H9 (cell line): ENCODE data around the gene CPXM2. TPM values are rescaled to one million over a fixed set of nuclear protein-coding genes. Genes with fewer than 3 reads are reported as not detected.

Experiments
- DNase-seq: peaks from one replicate; pipeline ENCODE4 v3.0.0-alpha.2; 2017
- H2AFZ ChIP-seq: one replicate; pipeline ENCODE4 v1.6.1; 2013; ENCODE audit warnings: mild to moderate bottlenecking, low read length, control low read depth, moderate library complexity
- H2AK5ac ChIP-seq: 2 replicates; pipeline ENCODE4 v1.6.1; 2013; ENCODE audit warnings: low read length, control low read depth, mixed read lengths; ENCODE audit not compliant: insufficient read length
- H2BK120ac ChIP-seq: one replicate; pipeline ENCODE4 v1.6.1; 2013; ENCODE audit warnings: low read depth, mild to moderate bottlenecking, low read length, control low read depth, inconsistent platforms; ENCODE audit not compliant: poor library complexity, severe bottlenecking
- H2BK12ac ChIP-seq: 2 replicates; pipeline ENCODE4 v1.6.1; 2013; ENCODE audit warnings: low read length, control low read depth, mixed read lengths, low read depth; ENCODE audit not compliant: insufficient read length
- H2BK15ac ChIP-seq: 2 replicates; pipeline ENCODE4 v1.6.1; 2013; ENCODE audit warnings: low read depth, low read length, control low read depth
- H2BK20ac ChIP-seq: one replicate; pipeline ENCODE4 v1.6.1; 2013; ENCODE audit warnings: low read depth, mild to moderate bottlenecking, low read length, control low read depth, inconsistent platforms; ENCODE audit not compliant: poor library complexity, severe bottlenecking
- H2BK5ac ChIP-seq: 2 replicates; pipeline ENCODE4 v1.6.1; 2013; ENCODE audit warnings: low read length, control low read depth, mixed read lengths; ENCODE audit not compliant: insufficient read length
- H3K14ac ChIP-seq: 2 replicates; pipeline ENCODE4 v1.6.1; 2013; ENCODE audit warnings: low read length, control low read depth; ENCODE audit not compliant: insufficient read depth
- H3K18ac ChIP-seq: 2 replicates; pipeline ENCODE4 v1.6.1; 2013; ENCODE audit warnings: low read depth, mild to moderate bottlenecking, mixed read lengths, low read length, control low read depth; ENCODE audit not compliant: insufficient read length
- H3K23ac ChIP-seq: 2 replicates; pipeline ENCODE4 v1.6.1; 2013; ENCODE audit warnings: low read length, control low read depth, mixed read lengths, low read depth; ENCODE audit not compliant: insufficient read length
- H3K23me2 ChIP-seq: 2 replicates; pipeline ENCODE4 v1.6.1; 2013; ENCODE audit warnings: low read depth, mild to moderate bottlenecking, mixed read lengths, low read length, control low read depth; ENCODE audit not compliant: insufficient read length, poor library complexity, severe bottlenecking
- H3K27ac ChIP-seq: 2 replicates; pipeline ENCODE4 v1.5.1; 2013; ENCODE audit warnings: low read length, control low read depth, mixed read lengths, low read depth; ENCODE audit not compliant: insufficient read length
- H3K27me3 ChIP-seq: 2 replicates; pipeline ENCODE4 v1.6.1; 2013; ENCODE audit warnings: low read length, control low read depth, inconsistent platforms; ENCODE audit not compliant: insufficient read depth
- H3K4ac ChIP-seq: 2 replicates; pipeline ENCODE4 v1.6.1; 2013; ENCODE audit warnings: low read depth, mild to moderate bottlenecking, control low read depth, inconsistent platforms, low read length, moderate library complexity
- H3K4me1 ChIP-seq: 2 replicates; pipeline ENCODE4 v1.6.1; 2013; ENCODE audit warnings: low read length, control low read depth, inconsistent platforms; ENCODE audit not compliant: insufficient read depth
- H3K4me2 ChIP-seq: 2 replicates; pipeline ENCODE4 v1.6.1; 2013; ENCODE audit warnings: low read length, control low read depth, mixed read lengths; ENCODE audit not compliant: insufficient read length, insufficient read depth
- H3K56ac ChIP-seq: 2 replicates; pipeline ENCODE4 v1.6.1; 2013; ENCODE audit warnings: low read depth, mild to moderate bottlenecking, mixed read lengths, low read length, control low read depth; ENCODE audit not compliant: insufficient read length
- H3K79me1 ChIP-seq: 2 replicates; pipeline ENCODE4 v1.6.1; 2013; ENCODE audit warnings: low read depth, mild to moderate bottlenecking, moderate library complexity, low read length, control low read depth, inconsistent platforms; ENCODE audit not compliant: insufficient read depth, poor library complexity, severe bottlenecking
- H3K79me2 ChIP-seq: 2 replicates; pipeline ENCODE4 v1.6.1; 2013; ENCODE audit warnings: low read length, control low read depth, inconsistent platforms; ENCODE audit not compliant: insufficient read depth
- H3K9ac ChIP-seq: 2 replicates; pipeline ENCODE4 v1.6.1; 2013; ENCODE audit warnings: low read length, control low read depth, mixed read lengths; ENCODE audit not compliant: insufficient read length; ENCODE audit errors: extremely low read depth
- H3K9me3 ChIP-seq: one replicate; pipeline ENCODE4 v1.6.1; 2013; ENCODE audit warnings: low read depth, low read length, inconsistent platforms; ENCODE audit not compliant: control insufficient read depth
- H3T11ph ChIP-seq: one replicate; pipeline ENCODE4 v1.6.1; 2013; ENCODE audit warnings: mild to moderate bottlenecking, low read length, control low read depth, inconsistent platforms
- H4K20me1 ChIP-seq: one replicate; pipeline ENCODE4 v1.6.1; 2013; ENCODE audit not compliant: control insufficient read depth, insufficient read length, insufficient read depth
- H4K5ac ChIP-seq: 2 replicates; pipeline ENCODE4 v1.6.1; 2013; ENCODE audit warnings: low read depth, mild to moderate bottlenecking, mixed read lengths, low read length, control low read depth; ENCODE audit not compliant: insufficient read length
- H4K8ac ChIP-seq: replicated peaks from 2 replicates; pipeline ENCODE4 v1.6.1; 2013; ENCODE audit warnings: low read length, control low read depth, mixed read lengths, low read depth; ENCODE audit not compliant: insufficient read length
- H4K91ac ChIP-seq: 2 replicates; pipeline ENCODE4 v1.6.1; 2013; ENCODE audit warnings: low read depth, mild to moderate bottlenecking, moderate library complexity, mixed read lengths, low read length, control low read depth; ENCODE audit not compliant: insufficient read length
- H3K27ac Mint-ChIP-seq, 3 experiments: 2 replicates in 2 of 3; 3 replicates in 1 of 3; pipeline ENCODE4 v1.8.0; 2020 to 2021; ENCODE audit warnings: mixed read lengths in 3 of 3, mild to moderate bottlenecking in 1 of 3, moderate library complexity in 1 of 3
- H3K27me3 Mint-ChIP-seq: 2 replicates; pipeline ENCODE4 v1.8.0; 2021; ENCODE audit warnings: low read depth, mild to moderate bottlenecking, moderate library complexity, mixed read lengths
- H3K36me3 Mint-ChIP-seq, 3 experiments: 2 replicates in 2 of 3; 3 replicates in 1 of 3; pipeline ENCODE4 v1.8.0; 2020 to 2021; ENCODE audit warnings: low read depth in 3 of 3, mixed read lengths in 3 of 3; ENCODE audit not compliant: insufficient read depth in 1 of 3
- H3K4me1 Mint-ChIP-seq, 2 experiments: 2 replicates each; pipeline ENCODE4 v1.8.0; 2020; ENCODE audit warnings: mixed read lengths in 2 of 2
- H3K4me3 Mint-ChIP-seq, 2 experiments: 2 replicates in 1 of 2; 3 replicates in 1 of 2; pipeline ENCODE4 v1.8.0; 2020 to 2021; ENCODE audit warnings: mild to moderate bottlenecking in 2 of 2, mixed read lengths in 2 of 2, moderate library complexity in 1 of 2
- H3K9me3 Mint-ChIP-seq, 2 experiments: 2 replicates in 1 of 2; 3 replicates in 1 of 2; pipeline ENCODE4 v1.8.0; 2020; ENCODE audit warnings: mild to moderate bottlenecking in 2 of 2, mixed read lengths in 2 of 2, moderate library complexity in 1 of 2
- WGBS: extraction: QIAGEN DNeasy Blood & Tissue Kit; methylation state at CpG from one replicate; pipeline ENCODE4 v1.1.7; 2013; ENCODE audit warnings: missing lambda C conversion rate, low lambda C conversion rate, mixed read lengths; ENCODE audit not compliant: insufficient read length; ENCODE audit errors: extremely low coverage; 5-methylcytosine and 5-hydroxymethylcytosine counted together
- total RNA-seq: library from RNA; stranded (reverse); gene quantifications from 2 replicates; pipeline ENCODE4 v1.2.1, GENCODE V29; 2021
- TF ChIP-seq, protein P1 (sequence below): fragments of 200-600 bp; sonication (generic); conservative IDR thresholded peaks from 3 replicates; pipeline ENCODE4 v1.8.0; 2021; ENCODE audit warnings: antibody characterized with exemption, mild to moderate bottlenecking

CPXM2 gene
- total RNA-seq, 1 experiment from 2014 or later = 1.7 TPM

DNA sequence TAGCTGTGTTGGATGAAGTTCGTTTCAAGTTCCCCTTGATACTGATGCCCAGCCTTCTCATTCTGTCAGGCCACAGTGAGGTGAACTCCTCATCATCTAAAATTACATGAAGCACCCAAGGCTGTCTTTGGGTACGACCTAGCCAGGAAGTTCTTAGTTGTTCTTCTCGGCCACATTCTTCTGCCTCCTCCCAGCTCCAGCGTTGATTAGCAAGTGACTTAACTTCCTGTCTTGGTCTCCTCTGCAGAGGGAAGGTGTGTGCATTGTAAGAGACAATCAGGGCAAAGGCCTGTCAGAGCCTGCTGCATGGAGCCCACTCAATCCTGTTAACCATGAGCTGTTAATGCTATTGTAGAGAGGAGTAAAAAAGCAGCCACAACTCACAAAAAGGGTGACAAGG, 43.2 kb upstream of the CPXM2 start:
- Histone ChIP-seq H3K4me1 (no peaks in the 10 kb centered on the region), H2BK5ac (no peak overlapping the region), H3K4ac (no peak overlapping the region), H3K56ac (no peak overlapping the region), H3K23me2 (no peaks in the 10 kb centered on the region), H3K14ac (no peak overlapping the region), H3K4me2 (no peak overlapping the region), H2BK20ac (no peak overlapping the region), H2AK5ac (no peak overlapping the region), H4K91ac (no peak overlapping the region), H3K9me3 (peaks cover 9% of the 10 kb centered on the region), H3K79me1 (no peaks in the 10 kb centered on the region), H3K18ac (no peak overlapping the region), H3K27ac (no peak overlapping the region), H3K27me3 (no peaks in the 10 kb centered on the region), H4K20me1 (no peaks in the 10 kb centered on the region), H2AFZ (no peak overlapping the region), H3K79me2 (no peaks in the 10 kb centered on the region), H4K8ac (no peak overlapping the region), H2BK15ac (no peak overlapping the region), H2BK12ac (no peak overlapping the region), H2BK120ac (no peak overlapping the region), H3K9ac (no peak overlapping the region), H3T11ph (no peak overlapping the region), H4K5ac (no peak overlapping the region), H3K23ac (no peak overlapping the region)
- peaks cover 15 to 26% (median 18%) of the 10 kb centered on the region in 3 experiments; a peak in 6 of 7 replicates for H3K36me3 Mint-ChIP-seq
- H3K27me3 Mint-ChIP-seq = peaks cover 8% of the 10 kb centered on the region
- H3K27ac Mint-ChIP-seq = no peak overlapping the region
- H3K4me3 Mint-ChIP-seq = no peak overlapping the region
- WGBS = no CpG with 5 or more reads among the region's 4 CpGs
- peaks cover 5% of the 10 kb centered on the region in 2 experiments for H3K4me1 Mint-ChIP-seq
- TF ChIP-seq, protein P1, sequence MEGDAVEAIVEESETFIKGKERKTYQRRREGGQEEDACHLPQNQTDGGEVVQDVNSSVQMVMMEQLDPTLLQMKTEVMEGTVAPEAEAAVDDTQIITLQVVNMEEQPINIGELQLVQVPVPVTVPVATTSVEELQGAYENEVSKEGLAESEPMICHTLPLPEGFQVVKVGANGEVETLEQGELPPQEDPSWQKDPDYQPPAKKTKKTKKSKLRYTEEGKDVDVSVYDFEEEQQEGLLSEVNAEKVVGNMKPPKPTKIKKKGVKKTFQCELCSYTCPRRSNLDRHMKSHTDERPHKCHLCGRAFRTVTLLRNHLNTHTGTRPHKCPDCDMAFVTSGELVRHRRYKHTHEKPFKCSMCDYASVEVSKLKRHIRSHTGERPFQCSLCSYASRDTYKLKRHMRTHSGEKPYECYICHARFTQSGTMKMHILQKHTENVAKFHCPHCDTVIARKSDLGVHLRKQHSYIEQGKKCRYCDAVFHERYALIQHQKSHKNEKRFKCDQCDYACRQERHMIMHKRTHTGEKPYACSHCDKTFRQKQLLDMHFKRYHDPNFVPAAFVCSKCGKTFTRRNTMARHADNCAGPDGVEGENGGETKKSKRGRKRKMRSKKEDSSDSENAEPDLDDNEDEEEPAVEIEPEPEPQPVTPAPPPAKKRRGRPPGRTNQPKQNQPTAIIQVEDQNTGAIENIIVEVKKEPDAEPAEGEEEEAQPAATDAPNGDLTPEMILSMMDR = no peak
- no peak for DNase-seq
- H3K9me3 Mint-ChIP-seq = peaks cover 33 to 41% of the 10 kb centered on the region in 2 experiments
